Tibial nerve (tissue), 3 donors: ENCODE results near the gene PREX1.

ENCODE experiments used
- POLR2A ChIP-seq, 2 donors: fragments of 450-650 bp; IDR thresholded peaks; one replicate each; pipeline ENCODE4 v1.6.1; 2017; ENCODE audit warnings: antibody characterized with exemption in 2 of 2, mild to moderate bottlenecking in 2 of 2, moderate library complexity in 2 of 2
- TF ChIP-seq, protein P1 (sequence below), 5 experiments: fragments of 200-600 bp in 3 of 5; fragments of 450-650 bp in 2 of 5; sonication (generic) in 3 of 5; IDR thresholded peaks; one replicate each; pipeline ENCODE4 v1.5.1; 2016 to 2019; ENCODE audit warnings: antibody characterized with exemption in 5 of 5, mild to moderate bottlenecking in 3 of 5, moderate library complexity in 2 of 5

DNA sequence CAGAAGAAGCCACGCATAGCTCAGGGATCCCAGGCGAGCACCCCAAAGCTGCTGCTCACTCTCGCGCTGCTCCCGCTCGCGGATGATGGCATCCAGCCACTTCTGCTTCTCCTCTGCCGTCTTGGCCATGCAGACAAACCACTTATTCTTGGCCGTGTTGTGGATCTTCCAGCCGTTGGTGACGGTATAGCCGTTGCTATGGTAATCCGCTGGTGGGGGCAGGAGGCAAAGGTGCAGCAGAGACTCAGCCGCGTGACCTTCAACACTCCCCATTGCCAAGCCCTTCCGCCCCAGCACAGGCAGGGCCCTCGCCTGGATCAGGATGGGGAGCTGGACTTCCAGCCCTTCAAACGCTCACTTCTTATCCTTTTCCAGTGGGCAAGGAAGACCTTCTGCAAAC lies 136.9 kb downstream of the PREX1 start:
- TF ChIP-seq, protein P1, sequence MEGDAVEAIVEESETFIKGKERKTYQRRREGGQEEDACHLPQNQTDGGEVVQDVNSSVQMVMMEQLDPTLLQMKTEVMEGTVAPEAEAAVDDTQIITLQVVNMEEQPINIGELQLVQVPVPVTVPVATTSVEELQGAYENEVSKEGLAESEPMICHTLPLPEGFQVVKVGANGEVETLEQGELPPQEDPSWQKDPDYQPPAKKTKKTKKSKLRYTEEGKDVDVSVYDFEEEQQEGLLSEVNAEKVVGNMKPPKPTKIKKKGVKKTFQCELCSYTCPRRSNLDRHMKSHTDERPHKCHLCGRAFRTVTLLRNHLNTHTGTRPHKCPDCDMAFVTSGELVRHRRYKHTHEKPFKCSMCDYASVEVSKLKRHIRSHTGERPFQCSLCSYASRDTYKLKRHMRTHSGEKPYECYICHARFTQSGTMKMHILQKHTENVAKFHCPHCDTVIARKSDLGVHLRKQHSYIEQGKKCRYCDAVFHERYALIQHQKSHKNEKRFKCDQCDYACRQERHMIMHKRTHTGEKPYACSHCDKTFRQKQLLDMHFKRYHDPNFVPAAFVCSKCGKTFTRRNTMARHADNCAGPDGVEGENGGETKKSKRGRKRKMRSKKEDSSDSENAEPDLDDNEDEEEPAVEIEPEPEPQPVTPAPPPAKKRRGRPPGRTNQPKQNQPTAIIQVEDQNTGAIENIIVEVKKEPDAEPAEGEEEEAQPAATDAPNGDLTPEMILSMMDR (IDR thresholded peaks at IDR 0.05): no peak
- no peak for TF ChIP-seq POLR2A (IDR thresholded peaks at IDR 0.05)
